K562 (cell line): ENCODE data around the gene LPCAT2. TPM values are rescaled to one million over a fixed set of nuclear protein-coding genes. Genes with fewer than 3 reads are reported as not detected.

Source experiments
- ATAC-seq: fragments of 200-7000 bp; cut with Tn5 transposase; 3 replicates; pipeline ENCODE4 v1.9.1; 2020; ENCODE audit warnings: moderate library complexity
- BruUV-seq: library from RNA; stranded (reverse); fragments of 400-500 nt; replicated peaks from 2 replicates; lab custom pipeline; 2021; lab: Mats Ljungman, UMichigan
- CTCF ChIA-PET: fragments of 300-600 bp; formaldehyde crosslinking; extraction: SDS; loops from one replicate; lab custom pipeline; 2021; ENCODE audit warnings: low intra/inter-chr PET ratio; lab: Yijun Ruan, JAX
- POLR2A ChIA-PET: fragments of 300-600, 350-650 bp; sonication (Branson Sonifier 250); formaldehyde crosslinking; extraction: SDS; loops from one replicate; lab custom pipeline; 2021; ENCODE audit warnings: antibody characterized with exemption, inconsistent platforms; lab: Yijun Ruan, JAX
- DNase-seq, 4 experiments: peaks; one replicate each; pipeline versions ENCODE4 v3.0.0 to v3.0.0-alpha.2; 2011 to 2018; ENCODE audit warnings: low spot score in 3 of 4, mixed read lengths in 3 of 4; ENCODE audit errors: extremely low read depth in 1 of 4
- FAIRE-seq: peaks from 2 replicates; lab custom pipeline; 2011; peaks lifted over from hg19 to GRCh38; lab: Jason Lieb, UNC
- H2AFZ ChIP-seq: 2 replicates; pipeline ENCODE4 v1.6.0; 2011; ENCODE audit warnings: low read depth, low read length, control low read depth, inconsistent platforms
- H3K27ac ChIP-seq: fragments of 200-600 bp; 3 replicates; pipeline ENCODE4 v1.8.0; 2011; ENCODE audit warnings: low read depth, mild to moderate bottlenecking, control low read depth, inconsistent platforms, low read length, moderate library complexity, mixed read lengths; ENCODE audit errors: extremely low read depth
- H3K27me3 ChIP-seq, 2 experiments: fragments of 300-600 bp in 1 of 2; 2 replicates in 1 of 2; 3 replicates in 1 of 2; pipeline versions ENCODE4 v1.6.0 to v1.8.0; 2011; ENCODE audit warnings: inconsistent platforms in 2 of 2, low read length in 2 of 2, mild to moderate bottlenecking in 1 of 2, mixed read lengths in 1 of 2, moderate library complexity in 1 of 2; ENCODE audit not compliant: control insufficient read depth in 2 of 2, insufficient read depth in 2 of 2
- H3K36me3 ChIP-seq: fragments of 300-600 bp; 3 replicates; pipeline ENCODE4 v1.8.0; 2011; ENCODE audit warnings: mild to moderate bottlenecking, low read length, inconsistent platforms; ENCODE audit not compliant: control insufficient read depth, insufficient read depth
- H3K4me1 ChIP-seq, 2 experiments: fragments of 200-600 bp in 1 of 2; replicated peaks in 1 of 2; 2 replicates in 1 of 2; 3 replicates in 1 of 2; pipeline versions ENCODE4 v1.5.1 to v1.8.0; 2011; ENCODE audit warnings: inconsistent platforms in 2 of 2, low read length in 2 of 2, mild to moderate bottlenecking in 1 of 2, mixed read lengths in 1 of 2, moderate library complexity in 1 of 2; ENCODE audit not compliant: control insufficient read depth in 2 of 2, insufficient read depth in 2 of 2
- H3K4me2 ChIP-seq: 2 replicates; pipeline ENCODE4 v1.6.1; 2011; ENCODE audit warnings: low read length, control low read depth, inconsistent platforms, mixed read lengths; ENCODE audit not compliant: insufficient read depth
- H3K4me3 ChIP-seq: fragments of 200-600 bp; sonication (generic), shearing (Covaris generic); 2 replicates; pipeline ENCODE4 v1.5.1; 2016; ENCODE audit warnings: control low read depth, inconsistent platforms
- H3K79me2 ChIP-seq: fragments of 200-600 bp; 3 replicates; pipeline ENCODE4 v1.8.0; 2011; ENCODE audit warnings: low read length, inconsistent platforms; ENCODE audit not compliant: control insufficient read depth, insufficient read depth
- H3K9ac ChIP-seq, 2 experiments: 2 replicates each; pipeline versions ENCODE4 v1.6.0 to v1.6.1; 2011; ENCODE audit warnings: low read depth in 2 of 2, low read length in 2 of 2, control low read depth in 1 of 2, inconsistent platforms in 1 of 2, mild to moderate bottlenecking in 1 of 2, mixed read lengths in 1 of 2; ENCODE audit not compliant: insufficient read depth in 1 of 2
- H3K9me1 ChIP-seq: one replicate; pipeline ENCODE4 v1.6.0; 2011; ENCODE audit warnings: inconsistent platforms, mild to moderate bottlenecking, low read length, moderate library complexity; ENCODE audit not compliant: control insufficient read depth, insufficient read depth
- H3K9me3 ChIP-seq: replicated peaks from 2 replicates; pipeline ENCODE4 v1.5.1; 2011; ENCODE audit warnings: low read depth, low read length, inconsistent platforms; ENCODE audit not compliant: control insufficient read depth, insufficient read depth
- H4K20me1 ChIP-seq: replicated peaks from 2 replicates; pipeline ENCODE4 v1.6.1; 2011; ENCODE audit warnings: low read length, inconsistent platforms, mixed read lengths; ENCODE audit not compliant: control insufficient read depth, insufficient read depth
- CEBPB ChIP-seq: fragments of 450-650 bp; IDR thresholded peaks from 2 replicates; pipeline ENCODE4 v1.6.1; 2016; ENCODE audit warnings: missing genetic modification characterization, missing compliant biosample characterization
- CEBPG ChIP-seq, 3 experiments: fragments of 200-800 bp in 1 of 3; sonication (Bioruptor generic) in 1 of 3; sonication (generic) in 1 of 3; formaldehyde crosslinking in 1 of 3; IDR thresholded peaks in 2 of 3; conservative IDR thresholded peaks in 1 of 3; 2 replicates each; pipeline versions ENCODE4 v1.6.1 to v1.8.0; 2016 to 2022; ENCODE audit warnings: missing compliant biosample characterization in 2 of 3, missing genetic modification characterization in 2 of 3, mild to moderate bottlenecking in 1 of 3, missing genetic modification reagents in 1 of 3
- DMBX1 ChIP-seq: fragments of 250-450 bp; sonication (Bioruptor Pico); IDR thresholded peaks from 2 replicates; pipeline ENCODE4 v1.8.0; 2022; ENCODE audit warnings: inconsistent platforms, mild to moderate bottlenecking, moderate library complexity, borderline replicate concordance
- MYBL2 ChIP-seq, 2 experiments: fragments of 450-650 bp in 1 of 2; sonication (generic) in 1 of 2; formaldehyde crosslinking in 1 of 2; IDR thresholded peaks; 2 replicates each; pipeline versions ENCODE4 v1.6.1 to v1.8.1; 2017 to 2022; ENCODE audit warnings: borderline replicate concordance in 1 of 2, inconsistent platforms in 1 of 2, low read depth in 1 of 2, mild to moderate bottlenecking in 1 of 2, missing genetic modification reagents in 1 of 2, moderate library complexity in 1 of 2
- NFE2 ChIP-seq: IDR thresholded peaks from 2 replicates; pipeline ENCODE4 v1.6.1; 2014; ENCODE audit warnings: antibody characterized with exemption, low read depth
- TAF9B ChIP-seq: fragments of 450-650 bp; IDR thresholded peaks from 2 replicates; pipeline ENCODE4 v1.6.1; 2018; ENCODE audit warnings: mild to moderate bottlenecking; ENCODE audit not compliant: partially characterized antibody
- WGBS: fragments of 100-300 bp; shearing (Covaris generic); methylation state at CpG from one replicate; pipeline ENCODE4 v1.1.6; 2016; ENCODE audit warnings: low coverage, mixed read lengths; ENCODE audit not compliant: insufficient coverage; ENCODE audit errors: missing lambda C conversion rate; 5-methylcytosine and 5-hydroxymethylcytosine counted together
- in situ Hi-C: fragments of 300-500 bp; cut with MboI; formaldehyde crosslinking; loops from 4 replicates; pipeline ENCODE4 v1.15.0; 2018; ENCODE audit warnings: inconsistent platforms, mixed read lengths
- intact Hi-C: fragments of 100-400 bp; cut with micrococcal nuclease; formaldehyde crosslinking; loops from 2 replicates; pipeline ENCODE4 v1.14.2; 2022
- polyA plus RNA-seq, 8 experiments: library from polyadenylated mRNA; depleted of rRNA in 4 of 8; stranded (reverse) in 5 of 8; unstranded in 3 of 8; fragments of >200 nt; fragmentation: Nextera tagmentation in 2 of 8; fragmentation: Illumina TruSeq in 1 of 8; extraction: Ambion mirVana in 2 of 8; extraction: Trizol in 1 of 8; gene quantifications; 2 replicates each; pipeline versions ENCODE4 v1.2.1 to v1.2.3, GENCODE V29; 2011 to 2014; ENCODE audit warnings: inconsistent platforms in 1 of 8, missing spikeins in 1 of 8
- total RNA-seq, 7 experiments: library from RNA; depleted of rRNA in 6 of 7; stranded (reverse); fragments of >200 nt in 6 of 7; fragmentation: Illumina TruSeq in 2 of 7; extraction: Trizol in 2 of 7; gene quantifications; 2 replicates each; pipeline versions ENCODE4 v1.2.1 to v1.2.3, GENCODE V29; 2011 to 2021; ENCODE audit warnings: low replicate concordance in 1 of 7
- TF ChIP-seq, protein P1 (sequence below): fragments of 450-650 bp; IDR thresholded peaks from 2 replicates; pipeline ENCODE4 v1.6.1; 2018; ENCODE audit not compliant: partially characterized antibody

LPCAT2 gene
- total and polyA plus RNA-seq, 9 of the 15 experiments (the other 6 are each of a cell fraction or from before 2014, with no cell fraction given), result 2.9 to 15.0 (median 7.3) TPM

DNA sequence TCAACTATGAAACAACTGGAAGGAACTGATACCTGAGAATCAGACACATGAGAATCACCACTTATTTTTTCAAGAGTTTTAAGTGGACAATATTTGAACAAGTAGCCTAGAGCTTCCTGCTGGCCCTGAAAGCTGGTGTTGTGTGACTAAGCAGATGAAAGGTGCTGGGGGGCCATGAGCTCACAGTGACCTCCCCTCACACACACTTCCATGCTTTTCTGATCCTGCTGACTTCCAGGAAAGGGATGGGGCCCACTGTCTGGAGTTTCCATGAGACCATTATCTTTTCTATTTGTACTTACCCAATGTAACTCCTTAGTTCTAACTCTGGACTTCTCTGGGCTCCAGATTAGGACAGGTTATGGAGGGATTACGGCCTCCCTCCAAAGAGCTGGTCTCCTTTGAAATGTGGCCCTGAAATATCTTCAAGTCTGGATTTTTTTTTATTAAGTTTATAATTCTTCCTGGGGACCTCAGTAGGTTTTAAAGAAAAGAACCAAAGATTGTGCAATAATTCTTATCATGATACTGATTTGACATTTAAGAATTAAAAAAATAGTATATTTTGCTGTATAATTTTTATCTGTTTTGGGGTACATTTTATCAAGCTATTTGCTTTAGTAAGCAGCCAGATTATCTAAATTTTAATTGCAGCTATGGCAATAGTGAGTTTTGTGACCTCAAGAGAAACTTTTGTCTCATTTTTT is 62.5 kb downstream of the LPCAT2 start:
- H3K9me1 ChIP-seq, result no peaks in the 10 kb centered on the region
- FAIRE-seq (no peak), DNase-seq (peak in 2 of 4 experiments; percentile 17 to 65), ATAC-seq (peak; percentile 59)
- no TSS peak for BruUV-seq
- H4K20me1 ChIP-seq, result no peaks in the 10 kb centered on the region
- H3K9me3 ChIP-seq, result no peaks in the 10 kb centered on the region
- peak overlapping the region; percentile 59 for H3K27ac ChIP-seq
- H2AFZ ChIP-seq, result peak overlapping the region; percentile 81
- POLR2A ChIA-PET, result no interaction called here
- H3K4me3 ChIP-seq, result no peak overlapping the region
- H3K9ac ChIP-seq, result peak overlapping the region in 1 of 2 experiments; percentile 6; a peak in 1 of 4 replicates
- no peaks in the 10 kb centered on the region for H3K27me3 ChIP-seq
- no peak overlapping the region for H3K4me2 ChIP-seq
- H3K4me1 ChIP-seq, result peaks cover 0 to 34% of the 10 kb centered on the region in 2 experiments; a peak in 3 of 5 replicates
- intact Hi-C loops, result no loop called here
- in situ Hi-C loops, result no loop called here
- no peaks in the 10 kb centered on the region for H3K36me3 ChIP-seq
- no peaks in the 10 kb centered on the region for H3K79me2 ChIP-seq
- WGBS, result 17% methylated on average over 1 of the region's 1 CpG
- CTCF ChIA-PET, result no interaction called here
- peak; percentile 10; the same call in 1 of the 2 replicates for TF ChIP-seq NFE2
- TF ChIP-seq, protein P1, sequence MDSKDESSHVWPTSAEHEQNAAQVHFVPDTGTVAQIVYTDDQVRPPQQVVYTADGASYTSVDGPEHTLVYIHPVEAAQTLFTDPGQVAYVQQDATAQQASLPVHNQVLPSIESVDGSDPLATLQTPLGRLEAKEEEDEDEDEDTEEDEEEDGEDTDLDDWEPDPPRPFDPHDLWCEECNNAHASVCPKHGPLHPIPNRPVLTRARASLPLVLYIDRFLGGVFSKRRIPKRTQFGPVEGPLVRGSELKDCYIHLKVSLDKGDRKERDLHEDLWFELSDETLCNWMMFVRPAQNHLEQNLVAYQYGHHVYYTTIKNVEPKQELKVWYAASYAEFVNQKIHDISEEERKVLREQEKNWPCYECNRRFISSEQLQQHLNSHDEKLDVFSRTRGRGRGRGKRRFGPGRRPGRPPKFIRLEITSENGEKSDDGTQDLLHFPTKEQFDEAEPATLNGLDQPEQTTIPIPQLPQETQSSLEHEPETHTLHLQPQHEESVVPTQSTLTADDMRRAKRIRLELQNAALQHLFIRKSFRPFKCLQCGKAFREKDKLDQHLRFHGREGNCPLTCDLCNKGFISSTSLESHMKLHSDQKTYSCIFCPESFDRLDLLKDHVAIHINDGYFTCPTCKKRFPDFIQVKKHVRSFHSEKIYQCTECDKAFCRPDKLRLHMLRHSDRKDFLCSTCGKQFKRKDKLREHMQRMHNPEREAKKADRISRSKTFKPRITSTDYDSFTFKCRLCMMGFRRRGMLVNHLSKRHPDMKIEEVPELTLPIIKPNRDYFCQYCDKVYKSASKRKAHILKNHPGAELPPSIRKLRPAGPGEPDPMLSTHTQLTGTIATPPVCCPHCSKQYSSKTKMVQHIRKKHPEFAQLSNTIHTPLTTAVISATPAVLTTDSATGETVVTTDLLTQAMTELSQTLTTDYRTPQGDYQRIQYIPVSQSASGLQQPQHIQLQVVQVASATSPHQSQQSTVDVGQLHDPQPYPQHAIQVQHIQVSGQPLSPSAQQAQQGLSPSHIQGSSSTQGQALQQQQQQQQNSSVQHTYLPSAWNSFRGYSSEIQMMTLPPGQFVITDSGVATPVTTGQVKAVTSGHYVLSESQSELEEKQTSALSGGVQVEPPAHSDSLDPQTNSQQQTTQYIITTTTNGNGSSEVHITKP, result no peak
- TF ChIP-seq DMBX1 (CRISPR knock-in tag), result peak; percentile 58; the same call in 1 of the 2 replicates
- TF ChIP-seq MYBL2 (IDR thresholded peaks at IDR 0.05; ENCODE audit: low read depth), result no peak
- no peak for TF ChIP-seq MYBL2 (CRISPR knock-in tag; IDR thresholded peaks at IDR 0.05; ENCODE audit: borderline replicate concordance)
- TF ChIP-seq CEBPB, result peak; percentile 92
- no peak for TF ChIP-seq TAF9B
- TF ChIP-seq CEBPG (CRISPR knock-in tag; IDR thresholded peaks at IDR 0.05), result no peak
- TF ChIP-seq CEBPG (tag; conservative IDR thresholded peaks at IDR 0.05 in 1 of 2, IDR thresholded peaks at IDR 0.05 in 1 of 2), result peak; percentile 63 to 96
